ENCODE results near the gene CENPS.

- TF ChIP-seq EZH2 (IDR thresholded peaks at IDR 0.05): no peak
- TF ChIP-seq POLR2AphosphoS5 (IDR thresholded peaks at IDR 0.05; ENCODE audit: borderline replicate concordance, low read depth, low read length): no peak
Observed at GRCh38 chr1:10437052-10437451, 6.8 kb downstream of the CENPS start.

Data from SK-N-MC (cell line).